ENCODE data around the gene TCF7L1. TPM values are rescaled to one million over a fixed set of nuclear protein-coding genes. Genes with fewer than 3 reads are reported as not detected.

TCF7L1 gene
- polyA plus RNA-seq, 1 of the 3 experiments (the other 2 are of a cell fraction), result 3.7 TPM

- TF ChIP-seq MEF2A (IDR thresholded peaks at IDR 0.05; ENCODE audit: borderline replicate concordance, low read depth) (no peak), RAD21 (IDR thresholded peaks at IDR 0.05; ENCODE audit: low read length) (no peak), RCOR1 (IDR thresholded peaks at IDR 0.05; ENCODE audit: low read length) (peak; percentile 59), NFIC (IDR thresholded peaks at IDR 0.05; ENCODE audit: borderline replicate concordance) (no peak), TCF12 (IDR thresholded peaks at IDR 0.05) (peak; percentile 72)
Observed at GRCh38 chr2:85246348-85246747, 113.2 kb downstream of the TCF7L1 start (continued).

DNA sequence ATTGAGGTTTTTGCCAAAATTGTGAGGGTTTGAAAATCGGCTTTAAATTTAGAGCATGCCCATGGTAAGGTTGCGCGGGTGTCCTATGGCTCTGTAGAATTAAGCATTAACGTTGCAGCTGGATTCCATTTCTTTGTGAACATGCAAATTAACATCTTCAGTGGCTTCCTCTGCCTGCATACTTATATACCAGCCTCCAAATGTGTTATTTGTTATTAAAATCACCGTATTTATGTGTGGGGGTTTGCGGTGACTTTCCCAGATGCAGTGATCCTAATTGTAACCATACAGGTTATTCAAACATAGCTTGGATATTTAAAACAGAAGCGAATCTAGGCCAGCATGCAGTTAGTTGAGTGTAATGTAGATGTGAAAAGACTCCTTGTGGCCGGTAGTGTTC, 114.4 kb downstream of the TCF7L1 start:
- no peak overlapping the region for H2AFZ ChIP-seq (ENCODE audit: low read depth)
- no peak overlapping the region for H3K9ac ChIP-seq
- DNase-seq, result no peak
- H3K4me2 ChIP-seq, result no peak overlapping the region
- 87% methylated on average over 8 of the region's 8 CpGs for WGBS (ENCODE audit: low lambda C conversion rate)
- no peaks in the 10 kb centered on the region for H3K9me2 ChIP-seq
- H3K36me3 ChIP-seq (replicated peaks in 1 of 2; ENCODE audit: control insufficient read depth in 1 of 2, insufficient read depth in 2 of 2, low read length in 1 of 2), result no peaks in the 10 kb centered on the region
- ChIA-PET CTCF (interaction anchor here (0.7 to 6.0 kb wide), 15 partner anchors 9 to 260 kb away, joined by 3 to 33 read pairs (median 4); partner anchors contain the start of gene TCF7L1), POLR2A (no interaction called here)
- no peaks in the 10 kb centered on the region for H3K27me3 ChIP-seq (ENCODE audit: insufficient read depth)
- H3F3A ChIP-seq (replicated peaks; ENCODE audit: insufficient read depth), result peaks cover 7% of the 10 kb centered on the region
- no peaks in the 10 kb centered on the region for H3K9me3 ChIP-seq
- no peak overlapping the region for H3K27ac ChIP-seq (ENCODE audit: low read depth in 2 of 2, low read length in 1 of 2)
- H3K79me2 ChIP-seq (ENCODE audit: insufficient read depth), result no peaks in the 10 kb centered on the region; the same call in 1 of the 2 replicates
- TF ChIP-seq USF1 (IDR thresholded peaks at IDR 0.05; ENCODE audit: borderline replicate concordance, low read depth) (no peak), RXRA (IDR thresholded peaks at IDR 0.05; ENCODE audit: borderline replicate concordance, low read depth) (no peak), CHD2 (IDR thresholded peaks at IDR 0.05; ENCODE audit: low read length, partially characterized antibody) (no peak), GATA2 (CRISPR knock-in tag; IDR thresholded peaks at IDR 0.05) (no peak), TCF12 (IDR thresholded peaks at IDR 0.05) (no peak), CTCF (IDR thresholded peaks at IDR 0.05) (no peak), EP300 (IDR thresholded peaks at IDR 0.05; ENCODE audit: borderline replicate concordance in 1 of 2, low read depth in 1 of 2, low read length in 1 of 2) (no peak), FOXM1 (IDR thresholded peaks at IDR 0.05; ENCODE audit: low read depth) (no peak)
- TF ChIP-seq, protein P1, sequence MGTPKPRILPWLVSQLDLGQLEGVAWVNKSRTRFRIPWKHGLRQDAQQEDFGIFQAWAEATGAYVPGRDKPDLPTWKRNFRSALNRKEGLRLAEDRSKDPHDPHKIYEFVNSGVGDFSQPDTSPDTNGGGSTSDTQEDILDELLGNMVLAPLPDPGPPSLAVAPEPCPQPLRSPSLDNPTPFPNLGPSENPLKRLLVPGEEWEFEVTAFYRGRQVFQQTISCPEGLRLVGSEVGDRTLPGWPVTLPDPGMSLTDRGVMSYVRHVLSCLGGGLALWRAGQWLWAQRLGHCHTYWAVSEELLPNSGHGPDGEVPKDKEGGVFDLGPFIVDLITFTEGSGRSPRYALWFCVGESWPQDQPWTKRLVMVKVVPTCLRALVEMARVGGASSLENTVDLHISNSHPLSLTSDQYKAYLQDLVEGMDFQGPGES (IDR thresholded peaks at IDR 0.05; ENCODE audit: low read depth, low read length), result no peak
- TF ChIP-seq, protein P2, sequence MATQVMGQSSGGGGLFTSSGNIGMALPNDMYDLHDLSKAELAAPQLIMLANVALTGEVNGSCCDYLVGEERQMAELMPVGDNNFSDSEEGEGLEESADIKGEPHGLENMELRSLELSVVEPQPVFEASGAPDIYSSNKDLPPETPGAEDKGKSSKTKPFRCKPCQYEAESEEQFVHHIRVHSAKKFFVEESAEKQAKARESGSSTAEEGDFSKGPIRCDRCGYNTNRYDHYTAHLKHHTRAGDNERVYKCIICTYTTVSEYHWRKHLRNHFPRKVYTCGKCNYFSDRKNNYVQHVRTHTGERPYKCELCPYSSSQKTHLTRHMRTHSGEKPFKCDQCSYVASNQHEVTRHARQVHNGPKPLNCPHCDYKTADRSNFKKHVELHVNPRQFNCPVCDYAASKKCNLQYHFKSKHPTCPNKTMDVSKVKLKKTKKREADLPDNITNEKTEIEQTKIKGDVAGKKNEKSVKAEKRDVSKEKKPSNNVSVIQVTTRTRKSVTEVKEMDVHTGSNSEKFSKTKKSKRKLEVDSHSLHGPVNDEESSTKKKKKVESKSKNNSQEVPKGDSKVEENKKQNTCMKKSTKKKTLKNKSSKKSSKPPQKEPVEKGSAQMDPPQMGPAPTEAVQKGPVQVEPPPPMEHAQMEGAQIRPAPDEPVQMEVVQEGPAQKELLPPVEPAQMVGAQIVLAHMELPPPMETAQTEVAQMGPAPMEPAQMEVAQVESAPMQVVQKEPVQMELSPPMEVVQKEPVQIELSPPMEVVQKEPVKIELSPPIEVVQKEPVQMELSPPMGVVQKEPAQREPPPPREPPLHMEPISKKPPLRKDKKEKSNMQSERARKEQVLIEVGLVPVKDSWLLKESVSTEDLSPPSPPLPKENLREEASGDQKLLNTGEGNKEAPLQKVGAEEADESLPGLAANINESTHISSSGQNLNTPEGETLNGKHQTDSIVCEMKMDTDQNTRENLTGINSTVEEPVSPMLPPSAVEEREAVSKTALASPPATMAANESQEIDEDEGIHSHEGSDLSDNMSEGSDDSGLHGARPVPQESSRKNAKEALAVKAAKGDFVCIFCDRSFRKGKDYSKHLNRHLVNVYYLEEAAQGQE (IDR thresholded peaks at IDR 0.05; ENCODE audit: low read depth, low read length), result no peak
- TF ChIP-seq, protein P3, sequence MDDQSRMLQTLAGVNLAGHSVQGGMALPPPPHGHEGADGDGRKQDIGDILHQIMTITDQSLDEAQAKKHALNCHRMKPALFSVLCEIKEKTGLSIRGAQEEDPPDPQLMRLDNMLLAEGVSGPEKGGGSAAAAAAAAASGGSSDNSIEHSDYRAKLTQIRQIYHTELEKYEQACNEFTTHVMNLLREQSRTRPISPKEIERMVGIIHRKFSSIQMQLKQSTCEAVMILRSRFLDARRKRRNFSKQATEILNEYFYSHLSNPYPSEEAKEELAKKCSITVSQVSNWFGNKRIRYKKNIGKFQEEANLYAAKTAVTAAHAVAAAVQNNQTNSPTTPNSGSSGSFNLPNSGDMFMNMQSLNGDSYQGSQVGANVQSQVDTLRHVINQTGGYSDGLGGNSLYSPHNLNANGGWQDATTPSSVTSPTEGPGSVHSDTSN (IDR thresholded peaks at IDR 0.05), result no peak
- H3K4me3 ChIP-seq (ENCODE audit: low read depth in 2 of 2, low read length in 1 of 2), result no peak overlapping the region
- no peaks in the 10 kb centered on the region for H4K20me1 ChIP-seq (ENCODE audit: insufficient read depth)
- H3K4me1 ChIP-seq (ENCODE audit: control insufficient read depth in 1 of 2, insufficient read depth in 2 of 2, low read depth in 1 of 2, low read length in 1 of 2), result peaks cover 28 to 38% of the 10 kb centered on the region in 2 experiments

All from SK-N-SH (cell line).